H1 (cell line): ENCODE measurements around the gene RABL2B. TPM values are rescaled to one million over a fixed set of nuclear protein-coding genes. Genes with fewer than 3 reads are reported as not detected.
"Not testable (repeated sequence)": the region's sequence is repeated elsewhere in the genome, so short reads cannot be mapped to it uniquely, and the experiment has no call there.

Experiments
- CTCF ChIA-PET: fragments of 300-600 bp; sonication (Branson Sonifier 250); formaldehyde crosslinking; loops from one replicate; lab custom pipeline; 2021; ENCODE audit not compliant: partially characterized antibody; lab: Charles Lee
- POLR2A ChIA-PET: fragments of 300-600 bp; sonication (Branson Sonifier 250); formaldehyde crosslinking; loops from one replicate; lab custom pipeline; 2021; ENCODE audit warnings: inconsistent platforms; ENCODE audit not compliant: partially characterized antibody; lab: Charles Lee
- DNase-seq, 2 experiments: peaks; one replicate each; pipeline versions ENCODE4 v3.0.0 to v3.0.0-alpha.2; 2010 to 2022; ENCODE audit warnings: low spot score in 2 of 2, low read depth in 1 of 2, mixed read lengths in 1 of 2
- FAIRE-seq: peaks from 2 replicates; lab custom pipeline; 2011; peaks lifted over from hg19 to GRCh38; lab: Jason Lieb, UNC
- H2AFZ ChIP-seq: 2 replicates; pipeline ENCODE4 v1.8.1; 2012; ENCODE audit warnings: low read length, inconsistent platforms
- H2AK5ac ChIP-seq: 2 replicates; pipeline ENCODE4 v1.6.1; 2013; ENCODE audit warnings: low read depth, low read length
- H2BK120ac ChIP-seq: replicated peaks from 2 replicates; pipeline ENCODE3; 2013; ENCODE audit warnings: low read depth, low read length, inconsistent platforms
- H2BK12ac ChIP-seq: 2 replicates; pipeline ENCODE4 v1.6.1; 2013; ENCODE audit warnings: low read depth, low read length
- H2BK15ac ChIP-seq: 2 replicates; pipeline ENCODE4 v1.6.1; 2013; ENCODE audit warnings: low read length
- H2BK20ac ChIP-seq: 2 replicates; pipeline ENCODE4 v1.6.1; 2013; ENCODE audit warnings: low read length
- H2BK5ac ChIP-seq: 2 replicates; pipeline ENCODE4 v1.6.1; 2013; ENCODE audit warnings: low read depth, low read length
- H3K14ac ChIP-seq: 2 replicates; pipeline ENCODE4 v1.6.1; 2013; ENCODE audit warnings: inconsistent platforms; ENCODE audit not compliant: insufficient read length
- H3K18ac ChIP-seq: 2 replicates; pipeline ENCODE4 v1.6.1; 2013; ENCODE audit warnings: low read length; ENCODE audit errors: extremely low read depth
- H3K23ac ChIP-seq: 2 replicates; pipeline ENCODE4 v1.6.1; 2013; ENCODE audit warnings: inconsistent platforms; ENCODE audit not compliant: insufficient read length
- H3K23me2 ChIP-seq: 2 replicates; pipeline ENCODE4 v1.6.1; 2013; ENCODE audit warnings: low read depth, low read length
- H3K27ac ChIP-seq: 2 replicates; pipeline ENCODE4 v1.6.1; 2011; ENCODE audit warnings: low read depth, low read length, inconsistent platforms
- H3K27me3 ChIP-seq, 4 experiments: replicated peaks in 1 of 4; 1 replicate in 1 of 4; 2 replicates in 3 of 4; pipeline versions ENCODE4 v1.6.1 to v1.8.1; 2011 to 2013; ENCODE audit warnings: low read length in 3 of 4, mild to moderate bottlenecking in 3 of 4, inconsistent platforms in 2 of 4, mixed read lengths in 2 of 4, moderate library complexity in 1 of 4; ENCODE audit not compliant: control insufficient read depth in 3 of 4, insufficient read depth in 3 of 4; ENCODE audit errors: extremely low read depth in 1 of 4
- H3K36me3 ChIP-seq, 4 experiments: 2 replicates each; pipeline versions ENCODE4 v1.6.1 to v1.8.1; 2011 to 2013; ENCODE audit warnings: mild to moderate bottlenecking in 4 of 4, low read length in 3 of 4, moderate library complexity in 2 of 4, control low read depth in 1 of 4, inconsistent platforms in 1 of 4; ENCODE audit not compliant: insufficient read depth in 4 of 4, control insufficient read depth in 2 of 4
- H3K4ac ChIP-seq: replicated peaks from 2 replicates; pipeline ENCODE3; 2013; ENCODE audit warnings: low read length, low read depth, mixed read lengths, inconsistent platforms; ENCODE audit not compliant: insufficient read length
- H3K4me1 ChIP-seq, 4 experiments: replicated peaks in 1 of 4; 1 replicate in 1 of 4; 2 replicates in 3 of 4; pipeline versions ENCODE4 v1.6.1 to v1.8.1; 2011 to 2013; ENCODE audit warnings: low read length in 3 of 4, inconsistent platforms in 2 of 4, mixed read lengths in 1 of 4; ENCODE audit not compliant: insufficient read depth in 4 of 4, control insufficient read depth in 3 of 4
- H3K4me2 ChIP-seq, 2 experiments: 2 replicates each; pipeline versions ENCODE4 v1.6.1 to v1.8.1; 2011 to 2013; ENCODE audit warnings: low read depth in 2 of 2, low read length in 2 of 2, control low read depth in 1 of 2, inconsistent platforms in 1 of 2, mild to moderate bottlenecking in 1 of 2; ENCODE audit not compliant: insufficient read depth in 1 of 2
- H3K4me3 ChIP-seq, 4 experiments: fragments of 200-600, 300-600 bp in 1 of 4; sonication (generic), shearing (Covaris generic), sonication (Bioruptor Twin) in 1 of 4; 2 replicates each; pipeline versions ENCODE4 v1.5.1 to v1.8.1; 2011 to 2016; ENCODE audit warnings: low read length in 4 of 4, low read depth in 3 of 4, control low read depth in 2 of 4, inconsistent platforms in 2 of 4, mild to moderate bottlenecking in 2 of 4, mixed read lengths in 1 of 4, moderate library complexity in 1 of 4; ENCODE audit not compliant: insufficient read depth in 2 of 4; ENCODE audit errors: extremely low read depth in 1 of 4
- H3K56ac ChIP-seq: replicated peaks from 2 replicates; pipeline ENCODE3; 2013; ENCODE audit warnings: low read depth, mild to moderate bottlenecking, mixed read lengths, low read length, inconsistent platforms; ENCODE audit not compliant: insufficient read length
- H3K79me1 ChIP-seq: 2 replicates; pipeline ENCODE4 v1.6.1; 2013; ENCODE audit warnings: low read depth, low read length, control low read depth
- H3K79me2 ChIP-seq, 2 experiments: 2 replicates each; pipeline versions ENCODE4 v1.6.1 to v1.8.1; 2012 to 2013; ENCODE audit warnings: low read length in 2 of 2, mild to moderate bottlenecking in 2 of 2, inconsistent platforms in 1 of 2; ENCODE audit not compliant: insufficient read depth in 2 of 2, control insufficient read depth in 1 of 2
- H3K9ac ChIP-seq, 4 experiments: replicated peaks in 1 of 4; 1 replicate in 1 of 4; 2 replicates in 3 of 4; pipeline versions ENCODE4 v1.6.1 to v1.8.1; 2011 to 2013; ENCODE audit warnings: low read depth in 3 of 4, low read length in 3 of 4, control low read depth in 2 of 4, mild to moderate bottlenecking in 2 of 4, moderate library complexity in 2 of 4, inconsistent platforms in 1 of 4; ENCODE audit errors: extremely low read depth in 1 of 4
- H3K9me3 ChIP-seq, 2 experiments: 2 replicates each; pipeline versions ENCODE4 v1.6.1 to v1.8.1; 2012 to 2013; ENCODE audit warnings: mild to moderate bottlenecking in 2 of 2, moderate library complexity in 2 of 2, control low read depth in 1 of 2, inconsistent platforms in 1 of 2, low read depth in 1 of 2, low read length in 1 of 2, mixed read lengths in 1 of 2; ENCODE audit not compliant: insufficient read depth in 2 of 2
- H4K20me1 ChIP-seq, 2 experiments: replicated peaks in 1 of 2; 2 replicates each; pipeline versions ENCODE3 to v1.8.1; 2011 to 2013; ENCODE audit warnings: inconsistent platforms in 2 of 2, low read length in 2 of 2, mild to moderate bottlenecking in 1 of 2; ENCODE audit not compliant: insufficient read depth in 2 of 2, control insufficient read depth in 1 of 2
- H4K5ac ChIP-seq: 2 replicates; pipeline ENCODE4 v1.6.1; 2013; ENCODE audit warnings: low read length, low read depth, mixed read lengths, inconsistent platforms; ENCODE audit not compliant: insufficient read length
- H4K8ac ChIP-seq: 2 replicates; pipeline ENCODE4 v1.8.0; 2013; ENCODE audit warnings: mild to moderate bottlenecking, moderate library complexity, low read length, inconsistent platforms; ENCODE audit not compliant: insufficient read depth; ENCODE audit errors: extremely low read depth
- H4K91ac ChIP-seq: replicated peaks from 2 replicates; pipeline ENCODE3; 2013; ENCODE audit warnings: low read length, mixed read lengths, inconsistent platforms; ENCODE audit not compliant: insufficient read length
- WGBS, 2 experiments: shearing (Covaris generic) in 1 of 2; methylation state at CpG; one replicate each; pipeline versions ENCODE4 v1.1.6 to v1.1.7; 2013 to 2015; ENCODE audit warnings: low lambda C conversion rate in 2 of 2, mixed read lengths in 2 of 2, inconsistent platforms in 1 of 2, low coverage in 1 of 2, missing lambda C conversion rate in 1 of 2; ENCODE audit not compliant: insufficient replicate concordance in 2 of 2, insufficient coverage in 1 of 2, insufficient read length in 1 of 2; ENCODE audit errors: extremely low coverage in 1 of 2, missing lambda C conversion rate in 1 of 2; 5-methylcytosine and 5-hydroxymethylcytosine counted together
- polyA plus RNA-seq, 7 experiments: library from polyadenylated mRNA; depleted of rRNA in 3 of 7; stranded (reverse) in 5 of 7; unstranded in 2 of 7; fragments of >200 nt in 5 of 7; fragments of 200-250 nt in 2 of 7; gene quantifications; 1 replicate in 5 of 7; 2 replicates in 1 of 7; 4 replicates in 1 of 7; pipeline versions ENCODE4 v1.2.1 to v1.2.3, GENCODE V29; 2011 to 2013; ENCODE audit warnings: missing spikeins in 2 of 7, mixed read lengths in 2 of 7
- total RNA-seq: library from RNA; stranded (reverse); fragmentation: NEBNext Ultra II Directional; extraction: Animal tissue kit (Norgen Biotek cat#: 25700); gene quantifications from 2 replicates; pipeline ENCODE4 v1.2.1, GENCODE V29; 2021

The RABL2B gene
- total and polyA plus RNA-seq, 2 of the 8 experiments (the other 6 are each of a cell fraction or from before 2014, with no cell fraction given), result 16.2 to 26.5 TPM

DNA sequence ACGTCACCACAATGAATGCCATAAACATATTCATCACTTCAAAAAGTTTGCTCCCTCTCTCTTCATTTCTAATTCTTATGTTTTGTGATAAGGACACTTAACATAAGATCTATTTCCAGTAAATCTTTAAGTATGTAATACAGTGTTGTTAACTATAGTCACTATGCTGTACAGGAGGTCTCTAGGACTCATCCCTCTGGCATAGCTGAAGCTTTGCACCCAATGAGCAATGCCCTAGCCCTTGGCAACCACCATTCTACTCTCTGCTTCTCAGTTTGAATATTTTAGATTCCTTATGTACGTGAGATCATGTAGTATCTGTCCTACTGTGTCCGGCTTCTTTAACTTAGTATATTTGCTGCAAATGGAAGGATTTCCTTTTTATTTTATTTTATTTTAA lies 19.1 kb downstream of the RABL2B start:
- H3K79me2 ChIP-seq, H4K20me1 ChIP-seq, H2BK20ac ChIP-seq, H3K79me1 ChIP-seq, H3K9ac ChIP-seq, H3K23ac ChIP-seq, H2BK120ac ChIP-seq, H3K4me1 ChIP-seq, H3K4me2 ChIP-seq, H3K23me2 ChIP-seq, POLR2A ChIA-PET, H2AK5ac ChIP-seq, H2BK15ac ChIP-seq, H3K4ac ChIP-seq, H3K56ac ChIP-seq, H3K27ac ChIP-seq, DNase-seq, H3K14ac ChIP-seq, H3K9me3 ChIP-seq, H3K4me3 ChIP-seq, H2BK12ac ChIP-seq, H3K36me3 ChIP-seq, H3K18ac ChIP-seq, H3K27me3 ChIP-seq, H4K8ac ChIP-seq, H4K5ac ChIP-seq, FAIRE-seq, H2AFZ ChIP-seq, H4K91ac ChIP-seq, H2BK5ac ChIP-seq: not testable (repeated sequence)
- WGBS, 2 experiments, result 66% methylated on average over 3 of the region's 3 CpGs; no CpG with 5 or more reads in 1 of the 2 experiments
- CTCF ChIA-PET, result interaction anchor here (0.6 kb wide), 1 partner anchor 131 kb away, joined by 3 read pairs; no protein-coding TSS in a partner anchor

DNA sequence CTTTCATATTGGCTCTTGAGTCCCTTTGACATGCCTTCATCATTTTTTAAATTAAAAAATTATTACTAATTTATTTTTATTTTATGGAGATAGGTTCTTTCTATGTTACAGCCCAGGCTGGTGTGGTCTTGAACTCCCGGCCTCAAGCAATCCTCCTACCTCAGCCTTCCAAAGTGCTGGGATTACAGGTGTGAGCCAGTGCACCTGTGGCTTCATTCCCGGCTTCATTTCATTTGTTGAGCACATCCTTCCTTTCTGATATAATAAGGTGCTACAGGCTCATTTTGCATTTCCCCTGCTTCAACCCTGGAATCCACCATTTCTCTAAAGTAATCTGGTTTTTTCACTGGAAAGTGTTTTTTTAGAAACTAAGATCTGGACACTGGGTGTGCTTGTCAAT lies 21.6 kb downstream of the RABL2B start:
- H3K4me3 ChIP-seq, H2AK5ac ChIP-seq, H3K23me2 ChIP-seq, CTCF ChIA-PET, H3K14ac ChIP-seq, H3K4me1 ChIP-seq, H4K20me1 ChIP-seq, H3K79me1 ChIP-seq, H3K79me2 ChIP-seq, H2AFZ ChIP-seq, H3K23ac ChIP-seq, H3K4ac ChIP-seq, H3K56ac ChIP-seq, H3K4me2 ChIP-seq, H4K91ac ChIP-seq, H4K8ac ChIP-seq, H2BK120ac ChIP-seq, H2BK5ac ChIP-seq, H4K5ac ChIP-seq, FAIRE-seq, H3K9me3 ChIP-seq, H3K27ac ChIP-seq, H3K18ac ChIP-seq, H2BK15ac ChIP-seq, DNase-seq, POLR2A ChIA-PET, H2BK12ac ChIP-seq, H2BK20ac ChIP-seq, H3K9ac ChIP-seq, H3K36me3 ChIP-seq: not testable (repeated sequence)
- WGBS, 2 experiments, result 80% methylated on average over 2 of the region's 2 CpGs; no CpG with 5 or more reads in 1 of the 2 experiments
- peaks cover 5 to 24% (median 19%) of the 10 kb centered on the region in 4 experiments for H3K27me3 ChIP-seq
